PC-3 (cell line): ENCODE data around the gene TRABD2B.

Experiments
- EZH2 ChIP-seq: fragments of 300-600 bp; sonication (generic); IDR thresholded peaks from one replicate; pipeline ENCODE4 v1.6.1; 2017; ENCODE audit warnings: antibody characterized with exemption, mild to moderate bottlenecking, low read length; ENCODE audit not compliant: unreplicated experiment
- EZH2phosphoT487 ChIP-seq: fragments of 300-600 bp; sonication (generic); IDR thresholded peaks from 2 replicates; pipeline ENCODE4 v1.6.1; 2018; ENCODE audit warnings: mild to moderate bottlenecking, antibody characterized with exemption, low read length, borderline replicate concordance
- TF ChIP-seq, protein P1 (sequence below): fragments of 300-600 bp; sonication (generic); conservative IDR thresholded peaks from 2 replicates; pipeline ENCODE4 v1.5.1; 2017; ENCODE audit warnings: antibody characterized with exemption, low read depth, mild to moderate bottlenecking, low read length

DNA sequence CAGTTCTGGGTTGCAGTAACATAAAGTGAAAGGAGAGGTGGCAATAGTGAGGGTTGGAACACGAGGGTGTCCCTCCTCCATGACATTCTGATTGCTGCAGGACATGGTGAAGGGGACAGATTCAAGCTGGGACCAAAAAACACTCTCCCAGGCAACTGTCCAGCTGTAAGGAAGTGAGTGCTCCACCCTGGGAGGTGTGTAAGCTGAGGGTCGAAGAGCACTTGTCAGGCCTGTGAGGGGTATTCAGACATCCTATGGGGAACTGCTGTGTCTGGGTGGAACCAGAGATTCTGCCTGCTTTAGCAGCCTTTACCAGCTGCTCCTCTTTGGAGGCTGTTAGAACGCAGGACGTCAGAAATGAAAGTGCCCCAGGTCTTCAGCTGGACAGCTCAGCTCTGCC lies 212.1 kb downstream of the TRABD2B start:
- TF ChIP-seq, protein P1, sequence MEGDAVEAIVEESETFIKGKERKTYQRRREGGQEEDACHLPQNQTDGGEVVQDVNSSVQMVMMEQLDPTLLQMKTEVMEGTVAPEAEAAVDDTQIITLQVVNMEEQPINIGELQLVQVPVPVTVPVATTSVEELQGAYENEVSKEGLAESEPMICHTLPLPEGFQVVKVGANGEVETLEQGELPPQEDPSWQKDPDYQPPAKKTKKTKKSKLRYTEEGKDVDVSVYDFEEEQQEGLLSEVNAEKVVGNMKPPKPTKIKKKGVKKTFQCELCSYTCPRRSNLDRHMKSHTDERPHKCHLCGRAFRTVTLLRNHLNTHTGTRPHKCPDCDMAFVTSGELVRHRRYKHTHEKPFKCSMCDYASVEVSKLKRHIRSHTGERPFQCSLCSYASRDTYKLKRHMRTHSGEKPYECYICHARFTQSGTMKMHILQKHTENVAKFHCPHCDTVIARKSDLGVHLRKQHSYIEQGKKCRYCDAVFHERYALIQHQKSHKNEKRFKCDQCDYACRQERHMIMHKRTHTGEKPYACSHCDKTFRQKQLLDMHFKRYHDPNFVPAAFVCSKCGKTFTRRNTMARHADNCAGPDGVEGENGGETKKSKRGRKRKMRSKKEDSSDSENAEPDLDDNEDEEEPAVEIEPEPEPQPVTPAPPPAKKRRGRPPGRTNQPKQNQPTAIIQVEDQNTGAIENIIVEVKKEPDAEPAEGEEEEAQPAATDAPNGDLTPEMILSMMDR, result no peak
- no peak for TF ChIP-seq EZH2phosphoT487
- TF ChIP-seq EZH2, result no peak
